DOHH2 (cell line): Measurements from ENCODE around the gene GVQW3.

Experiments
- EZH2phosphoT487 ChIP-seq: fragments of 200-600 bp; sonication (generic); IDR thresholded peaks from 2 replicates; pipeline ENCODE4 v1.6.1; 2017; ENCODE audit warnings: borderline replicate concordance, mild to moderate bottlenecking, antibody characterized with exemption, low read length, moderate library complexity, mixed read lengths
- TF ChIP-seq, protein P1 (sequence below): fragments of 200-600 bp; sonication (generic); IDR thresholded peaks from one replicate; pipeline ENCODE4 v1.5.1; 2014; ENCODE audit warnings: antibody characterized with exemption, mild to moderate bottlenecking, low read depth, low read length; ENCODE audit not compliant: poor library complexity, severe bottlenecking

DNA sequence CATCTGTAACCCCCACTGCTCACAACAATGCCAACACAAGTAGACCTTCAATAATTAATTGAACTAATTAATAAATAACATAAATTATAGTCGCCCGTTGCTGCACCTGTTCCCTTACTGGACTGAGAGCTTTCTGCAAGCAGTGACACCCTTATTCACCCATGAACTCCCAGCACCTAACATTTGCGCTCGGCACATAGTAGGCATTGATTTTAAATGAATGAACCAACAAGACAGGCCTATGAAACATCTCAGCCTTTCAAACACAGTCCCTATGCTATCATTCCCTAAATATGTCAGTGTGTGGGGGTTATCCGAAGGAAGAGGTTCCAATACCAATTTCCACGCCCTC is 1.3 kb upstream of the GVQW3 start:
- TF ChIP-seq, protein P1, sequence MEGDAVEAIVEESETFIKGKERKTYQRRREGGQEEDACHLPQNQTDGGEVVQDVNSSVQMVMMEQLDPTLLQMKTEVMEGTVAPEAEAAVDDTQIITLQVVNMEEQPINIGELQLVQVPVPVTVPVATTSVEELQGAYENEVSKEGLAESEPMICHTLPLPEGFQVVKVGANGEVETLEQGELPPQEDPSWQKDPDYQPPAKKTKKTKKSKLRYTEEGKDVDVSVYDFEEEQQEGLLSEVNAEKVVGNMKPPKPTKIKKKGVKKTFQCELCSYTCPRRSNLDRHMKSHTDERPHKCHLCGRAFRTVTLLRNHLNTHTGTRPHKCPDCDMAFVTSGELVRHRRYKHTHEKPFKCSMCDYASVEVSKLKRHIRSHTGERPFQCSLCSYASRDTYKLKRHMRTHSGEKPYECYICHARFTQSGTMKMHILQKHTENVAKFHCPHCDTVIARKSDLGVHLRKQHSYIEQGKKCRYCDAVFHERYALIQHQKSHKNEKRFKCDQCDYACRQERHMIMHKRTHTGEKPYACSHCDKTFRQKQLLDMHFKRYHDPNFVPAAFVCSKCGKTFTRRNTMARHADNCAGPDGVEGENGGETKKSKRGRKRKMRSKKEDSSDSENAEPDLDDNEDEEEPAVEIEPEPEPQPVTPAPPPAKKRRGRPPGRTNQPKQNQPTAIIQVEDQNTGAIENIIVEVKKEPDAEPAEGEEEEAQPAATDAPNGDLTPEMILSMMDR, result no peak
- no peak for TF ChIP-seq EZH2phosphoT487
